ENCODE results near the gene DIPK1A. TPM values are rescaled to one million over a fixed set of nuclear protein-coding genes. Genes with fewer than 3 reads are reported as not detected.
"Not testable (repeated sequence)": the region's sequence is repeated elsewhere in the genome, so short reads cannot be mapped to it uniquely, and the experiment has no call there.

The DIPK1A gene
- polyA plus RNA-seq, 3 donors from 2014 or later: 10.9 to 32.4 (median 27.0) TPM

- H3K9me3 Mint-ChIP-seq: peaks cover 0 to 7% (median 6%) of the 10 kb centered on the region in 6 donors
- peaks cover 28 to 31% of the 10 kb centered on the region in 2 donors for H3K4me1 Mint-ChIP-seq
- peaks cover 5 to 21% (median 20%) of the 10 kb centered on the region in 3 donors for H3K36me3 Mint-ChIP-seq
- H3K27me3 Mint-ChIP-seq (ENCODE audit: low read depth in 3 of 3): peaks cover 0 to 2% (median 0%) of the 10 kb centered on the region in 3 donors
- DNase-seq: no peak
- H3K27ac Mint-ChIP-seq: peak overlapping the region; percentile 54 to 91 (median 72)
- peak overlapping the region in 1 of 5 donors; percentile 75 for H3K4me3 Mint-ChIP-seq
Measured at GRCh38 chr1:92903765-92904164, 57.5 kb downstream of the DIPK1A start.

- H3K27ac Mint-ChIP-seq: peak overlapping the region in 5 of 6 donors; percentile 13 to 76 (median 36)
- peaks cover 0 to 2% (median 0%) of the 10 kb centered on the region in 3 donors for H3K27me3 Mint-ChIP-seq (ENCODE audit: low read depth in 3 of 3)
- peaks cover 28 to 32% of the 10 kb centered on the region in 2 donors for H3K4me1 Mint-ChIP-seq
- H3K4me3 Mint-ChIP-seq: no peak overlapping the region
- no peak for DNase-seq
- peaks cover 0 to 7% (median 6%) of the 10 kb centered on the region in 6 donors for H3K9me3 Mint-ChIP-seq
- peaks cover 5 to 21% (median 12%) of the 10 kb centered on the region in 3 donors for H3K36me3 Mint-ChIP-seq
Measured at GRCh38 chr1:92902406-92902744, 58.9 kb downstream of the DIPK1A start.

- peak overlapping the region in 4 of 6 donors; percentile 13 to 38 (median 28) for H3K27ac Mint-ChIP-seq
- no peak overlapping the region for H3K4me3 Mint-ChIP-seq
- H3K4me1 Mint-ChIP-seq: peaks cover 28 to 32% of the 10 kb centered on the region in 2 donors
- DNase-seq: no peak
- H3K9me3 Mint-ChIP-seq: peaks cover 0 to 7% (median 6%) of the 10 kb centered on the region in 6 donors
- peaks cover 5 to 21% (median 12%) of the 10 kb centered on the region in 3 donors for H3K36me3 Mint-ChIP-seq
- H3K27me3 Mint-ChIP-seq (ENCODE audit: low read depth in 3 of 3): peaks cover 0 to 2% (median 0%) of the 10 kb centered on the region in 3 donors
Measured at GRCh38 chr1:92901699-92902405, 59.4 kb downstream of the DIPK1A start.

GRCh38 chr1:92901126-92901525 lies 60.1 kb downstream of the DIPK1A start:
- Mint-ChIP-seq H3K4me1 (peaks cover 28 to 32% of the 10 kb centered on the region in 2 donors), H3K27me3 (ENCODE audit: low read depth in 3 of 3) (peaks cover 0 to 2% (median 0%) of the 10 kb centered on the region in 3 donors), H3K27ac (peak overlapping the region in 1 of 6 donors; percentile 19), H3K9me3 (peaks cover 0 to 7% (median 6%) of the 10 kb centered on the region in 6 donors), H3K36me3 (peaks cover 5 to 21% (median 12%) of the 10 kb centered on the region in 3 donors), H3K4me3 (no peak overlapping the region)
- DNase-seq: no peak

DNA sequence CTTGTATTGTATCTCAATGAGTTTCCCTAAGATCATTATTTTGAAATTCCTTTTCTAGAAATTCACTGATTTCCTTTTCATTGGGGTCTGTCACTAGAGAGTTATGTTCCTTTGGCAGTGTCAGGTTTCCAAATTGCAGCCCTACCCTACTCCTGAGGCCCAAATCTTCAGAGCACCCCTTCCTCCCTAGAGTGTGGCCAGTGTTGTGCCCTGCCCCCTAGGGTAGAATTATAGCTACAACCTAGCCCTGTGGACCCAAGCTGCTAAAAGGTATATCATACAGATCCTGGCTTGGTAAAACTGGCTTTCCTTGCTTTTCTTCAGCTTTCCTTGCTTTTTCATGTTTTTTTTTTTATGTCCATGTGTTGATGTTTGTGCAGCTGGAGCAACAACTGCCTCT lies 60.7 kb downstream of the DIPK1A start:
- DNase-seq: no peak
- Mint-ChIP-seq H3K36me3 (peaks cover 5 to 17% (median 12%) of the 10 kb centered on the region in 3 donors), H3K27ac (peak overlapping the region in 2 of 6 donors; percentile 19 to 21), H3K9me3 (peaks cover 0 to 7% (median 6%) of the 10 kb centered on the region in 6 donors), H3K4me3 (no peak overlapping the region), H3K4me1 (peaks cover 28 to 30% of the 10 kb centered on the region in 2 donors), H3K27me3 (ENCODE audit: low read depth in 3 of 3) (peaks cover 0 to 2% (median 0%) of the 10 kb centered on the region in 3 donors)

DNA sequence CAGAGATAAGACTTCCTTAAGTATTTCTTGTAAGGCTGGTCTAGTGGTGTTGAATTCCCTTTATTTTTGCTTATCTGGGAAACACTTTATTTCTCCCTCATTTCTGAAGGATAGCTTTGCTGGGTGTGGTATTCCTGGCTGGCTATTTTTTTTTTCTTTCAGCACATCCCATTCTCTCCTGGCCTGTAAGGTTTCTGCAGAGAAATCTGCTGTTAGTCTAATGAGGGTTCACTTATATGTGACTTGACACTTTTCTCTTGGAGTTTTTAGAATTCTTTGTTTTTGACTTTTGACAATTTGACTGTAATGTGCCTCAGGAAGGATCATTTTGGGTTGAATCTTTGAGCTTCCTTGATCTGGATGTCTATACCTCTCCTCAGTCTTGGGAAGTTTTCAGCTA lies 61.5 kb downstream of the DIPK1A start:
- no peak for DNase-seq
- Mint-ChIP-seq H3K27ac (no peak overlapping the region), H3K27me3 (ENCODE audit: low read depth in 3 of 3) (peaks cover 0 to 2% (median under 1%) of the 10 kb centered on the region in 3 donors), H3K36me3 (peaks cover 5 to 15% (median 12%) of the 10 kb centered on the region in 3 donors), H3K9me3 (peaks cover 0 to 7% (median 6%) of the 10 kb centered on the region in 6 donors), H3K4me1 (peaks cover 28 to 29% of the 10 kb centered on the region in 2 donors), H3K4me3 (no peak overlapping the region)

DNA sequence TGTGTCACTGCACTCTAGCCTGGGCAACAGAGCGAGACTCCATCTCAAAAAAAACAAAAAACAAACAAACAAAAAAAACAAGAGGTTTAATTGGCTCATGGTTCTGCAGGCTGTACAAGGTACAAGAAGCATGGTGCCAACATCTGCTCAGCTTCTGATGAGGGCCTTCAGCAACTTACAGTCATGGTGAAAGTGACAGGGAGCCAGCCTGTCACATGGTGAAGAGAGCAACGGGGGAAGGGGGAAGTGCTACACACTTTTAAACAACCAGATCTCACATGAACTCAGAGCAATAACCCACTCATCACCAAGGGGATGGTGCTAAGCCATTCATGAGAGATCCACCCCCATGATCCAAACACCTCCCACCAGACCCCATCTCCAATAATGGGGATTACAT lies 63.2 kb downstream of the DIPK1A start:
- not testable (repeated sequence) for H3K27me3 Mint-ChIP-seq (ENCODE audit: low read depth in 3 of 3); H3K9me3 Mint-ChIP-seq; H3K4me3 Mint-ChIP-seq; DNase-seq
- Mint-ChIP-seq H3K36me3 (peaks cover 5 to 13% (median 12%) of the 10 kb centered on the region in 3 donors), H3K27ac (peak overlapping the region in 2 of 6 donors; percentile 40 to 46), H3K4me1 (peaks cover 26 to 29% of the 10 kb centered on the region in 2 donors)

GRCh38 chr1:92887465-92887864 lies 73.8 kb downstream of the DIPK1A start:
- no peak for DNase-seq
- H3K4me3 Mint-ChIP-seq: no peak overlapping the region
- peaks cover 0 to 12% (median 0%) of the 10 kb centered on the region in 3 donors for H3K36me3 Mint-ChIP-seq
- H3K27me3 Mint-ChIP-seq (ENCODE audit: low read depth in 3 of 3): peaks cover 0 to 3% (median 0%) of the 10 kb centered on the region in 3 donors
- peaks cover 31 to 44% of the 10 kb centered on the region in 2 donors for H3K4me1 Mint-ChIP-seq
- H3K27ac Mint-ChIP-seq: peak overlapping the region in 2 of 6 donors; percentile 1 to 30
- H3K9me3 Mint-ChIP-seq: no peaks in the 10 kb centered on the region

GRCh38 chr1:92886886-92887419 lies 74.3 kb downstream of the DIPK1A start:
- peaks cover 35 to 48% of the 10 kb centered on the region in 2 donors for H3K4me1 Mint-ChIP-seq
- peaks cover 0 to 3% (median 2%) of the 10 kb centered on the region in 3 donors for H3K27me3 Mint-ChIP-seq (ENCODE audit: low read depth in 3 of 3)
- no peak overlapping the region for H3K4me3 Mint-ChIP-seq
- no peaks in the 10 kb centered on the region for H3K9me3 Mint-ChIP-seq
- peak overlapping the region in 3 of 6 donors; percentile 30 to 51 (median 45) for H3K27ac Mint-ChIP-seq
- H3K36me3 Mint-ChIP-seq: peaks cover 0 to 12% (median 0%) of the 10 kb centered on the region in 3 donors
- no peak for DNase-seq

DNA sequence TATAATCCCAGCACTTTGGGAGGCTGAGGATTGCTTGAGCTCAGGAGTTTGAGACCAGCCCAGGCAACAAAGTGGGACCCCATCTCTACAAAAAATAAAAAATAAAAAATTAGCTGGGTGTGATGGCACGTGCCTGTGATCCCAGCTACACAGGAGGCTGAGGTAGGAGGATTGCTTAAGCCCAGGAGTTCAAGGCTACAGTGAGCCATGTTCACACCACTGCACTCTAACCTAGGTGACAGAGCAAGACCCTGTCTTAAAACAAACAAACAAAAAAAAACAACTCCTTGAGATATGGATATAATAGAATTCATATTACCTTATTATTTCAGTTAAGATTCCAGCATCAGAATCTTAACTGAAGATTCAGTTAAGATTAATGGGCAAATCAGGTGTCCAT lies 77.1 kb downstream of the DIPK1A start:
- peaks cover 0 to 8% (median 0%) of the 10 kb centered on the region in 3 donors for H3K36me3 Mint-ChIP-seq
- no peaks in the 10 kb centered on the region for H3K9me3 Mint-ChIP-seq
- peak overlapping the region; percentile 95 to 98 (median 97) for H3K27ac Mint-ChIP-seq
- peaks cover 47 to 64% of the 10 kb centered on the region in 2 donors for H3K4me1 Mint-ChIP-seq
- peak overlapping the region in 1 of 5 donors; percentile 10 for H3K4me3 Mint-ChIP-seq
- peaks cover 0 to 6% (median 2%) of the 10 kb centered on the region in 3 donors for H3K27me3 Mint-ChIP-seq (ENCODE audit: low read depth in 3 of 3)
- no peak for DNase-seq

DNA sequence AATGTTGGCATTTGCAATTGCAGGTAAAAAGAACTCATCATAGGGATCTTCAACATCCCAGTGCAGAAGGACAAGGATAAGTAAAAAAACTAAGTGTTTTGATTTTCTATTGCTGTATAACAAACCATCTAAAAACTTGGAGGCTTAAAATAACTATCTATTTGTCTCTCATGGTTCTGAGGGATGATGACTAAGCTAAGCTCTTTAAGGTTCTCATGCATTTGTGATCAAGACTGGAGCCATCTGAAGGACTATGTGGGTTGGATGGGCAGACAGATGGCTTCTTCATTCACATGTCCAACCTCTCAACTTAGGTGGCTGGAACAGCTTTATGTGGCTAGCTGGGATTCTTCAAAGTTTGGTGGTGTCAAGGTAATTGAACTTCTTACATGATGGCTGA lies 78.0 kb downstream of the DIPK1A start:
- no peaks in the 10 kb centered on the region for H3K9me3 Mint-ChIP-seq
- peak overlapping the region; percentile 95 to 98 (median 97) for H3K27ac Mint-ChIP-seq
- peak overlapping the region; percentile 69 to 83 (median 81) for H3K4me3 Mint-ChIP-seq
- peaks cover 0 to 4% (median 0%) of the 10 kb centered on the region in 3 donors for H3K36me3 Mint-ChIP-seq
- peaks cover 0 to 6% (median 2%) of the 10 kb centered on the region in 3 donors for H3K27me3 Mint-ChIP-seq (ENCODE audit: low read depth in 3 of 3)
- no peak for DNase-seq
- peaks cover 53 to 61% of the 10 kb centered on the region in 2 donors for H3K4me1 Mint-ChIP-seq

GRCh38 chr1:92882819-92883218 lies 78.4 kb downstream of the DIPK1A start:
- peak overlapping the region; percentile 69 to 83 (median 81) for H3K4me3 Mint-ChIP-seq
- H3K27me3 Mint-ChIP-seq (ENCODE audit: low read depth in 3 of 3): peaks cover 0 to 6% (median 2%) of the 10 kb centered on the region in 3 donors
- H3K36me3 Mint-ChIP-seq: peaks cover 0 to 4% (median 0%) of the 10 kb centered on the region in 3 donors
- peak; percentile 63 to 66 (median 63) for DNase-seq
- H3K9me3 Mint-ChIP-seq: no peaks in the 10 kb centered on the region
- peak overlapping the region; percentile 95 to 98 (median 97) for H3K27ac Mint-ChIP-seq
- H3K4me1 Mint-ChIP-seq: peaks cover 58 to 66% of the 10 kb centered on the region in 2 donors

- no peak for DNase-seq
- Mint-ChIP-seq H3K4me1 (peaks cover 68 to 74% of the 10 kb centered on the region in 2 donors), H3K4me3 (peak overlapping the region in 1 of 5 donors; percentile 39), H3K9me3 (no peaks in the 10 kb centered on the region), H3K36me3 (no peaks in the 10 kb centered on the region), H3K27me3 (ENCODE audit: low read depth in 3 of 3) (peaks cover 0 to 6% (median 2%) of the 10 kb centered on the region in 3 donors), H3K27ac (peak overlapping the region; percentile 29 to 95 (median 72))
Measured at GRCh38 chr1:92881391-92881790, 79.9 kb downstream of the DIPK1A start.

All from immature natural killer cell (primary cell).